ENCODE results near the gene DOCK1.

DOCK1 gene

DNA sequence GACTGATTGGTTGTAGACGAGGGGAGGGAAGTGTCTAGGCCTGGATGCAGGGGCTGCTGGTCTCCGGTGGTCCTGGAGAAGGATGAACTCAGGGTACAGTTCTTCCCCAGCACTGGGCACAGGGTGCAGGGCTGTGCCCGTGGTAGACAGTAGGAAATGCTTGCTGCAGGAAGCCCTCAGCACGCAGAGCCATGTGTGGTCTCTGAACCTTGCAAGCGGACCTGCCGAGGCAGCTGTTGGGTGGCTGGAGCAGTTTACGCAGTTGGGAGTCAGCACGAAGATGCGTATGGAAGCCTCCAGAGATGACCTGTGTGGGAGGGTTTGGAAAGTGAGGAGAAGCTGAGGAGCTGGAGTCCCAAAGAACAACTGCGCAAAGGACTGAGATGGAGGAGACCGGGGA lies 39.0 kb downstream of the DOCK1 start:
- Histone ChIP-seq H4K8ac (ENCODE audit: low read depth, low read length) (no peak overlapping the region), H3K14ac (ENCODE audit: low read length) (no peak overlapping the region), H4K12ac (ENCODE audit: low read depth, low read length) (no peak overlapping the region), H3K27me3 (ENCODE audit: insufficient read depth, low read length) (no peaks in the 10 kb centered on the region), H2AK5ac (ENCODE audit: low read length) (no peak overlapping the region), H2BK5ac (ENCODE audit: low read depth, low read length, poor library complexity) (no peak overlapping the region), H3K9ac (ENCODE audit: low read length) (no peak overlapping the region), H3K4ac (ENCODE audit: low read depth, low read length) (peak overlapping the region; percentile 19), H3K18ac (ENCODE audit: low read length) (peak overlapping the region; percentile 9), H3K36me3 (ENCODE audit: control insufficient read depth in 1 of 2, insufficient read depth in 2 of 2, low read length in 2 of 2) (peaks cover 5 to 6% of the 10 kb centered on the region in 2 experiments), H3K27ac (ENCODE audit: low read depth, low read length) (no peak overlapping the region), H2BK120ac (ENCODE audit: insufficient read depth, low read length, poor library complexity) (no peak overlapping the region), H3K79me1 (ENCODE audit: low read length) (no peaks in the 10 kb centered on the region), H2AFZ (ENCODE audit: insufficient read depth, low read length, poor library complexity) (no peak overlapping the region), H3K79me2 (ENCODE audit: control insufficient read depth, insufficient read depth, low read length, poor library complexity) (peaks cover 12% of the 10 kb centered on the region), H2BK12ac (ENCODE audit: low read length) (no peak overlapping the region), H3K4me2 (ENCODE audit: low read length) (no peak overlapping the region), H3K4me3 (ENCODE audit: low read depth, low read length) (no peak overlapping the region), H3K23ac (ENCODE audit: low read length) (no peak overlapping the region), H3K4me1 (ENCODE audit: control insufficient read depth in 1 of 2, insufficient read depth in 2 of 2, low read length in 2 of 2) (no peaks in the 10 kb centered on the region), H4K91ac (ENCODE audit: low read depth, low read length) (no peak overlapping the region), H3K9me3 (ENCODE audit: insufficient read depth, low read depth, low read length) (no peaks in the 10 kb centered on the region)
- DNase-seq = no peak
- WGBS (ENCODE audit: extremely low coverage, insufficient coverage, insufficient read length) = no CpG with 5 or more reads among the region's 11 CpGs

DNA sequence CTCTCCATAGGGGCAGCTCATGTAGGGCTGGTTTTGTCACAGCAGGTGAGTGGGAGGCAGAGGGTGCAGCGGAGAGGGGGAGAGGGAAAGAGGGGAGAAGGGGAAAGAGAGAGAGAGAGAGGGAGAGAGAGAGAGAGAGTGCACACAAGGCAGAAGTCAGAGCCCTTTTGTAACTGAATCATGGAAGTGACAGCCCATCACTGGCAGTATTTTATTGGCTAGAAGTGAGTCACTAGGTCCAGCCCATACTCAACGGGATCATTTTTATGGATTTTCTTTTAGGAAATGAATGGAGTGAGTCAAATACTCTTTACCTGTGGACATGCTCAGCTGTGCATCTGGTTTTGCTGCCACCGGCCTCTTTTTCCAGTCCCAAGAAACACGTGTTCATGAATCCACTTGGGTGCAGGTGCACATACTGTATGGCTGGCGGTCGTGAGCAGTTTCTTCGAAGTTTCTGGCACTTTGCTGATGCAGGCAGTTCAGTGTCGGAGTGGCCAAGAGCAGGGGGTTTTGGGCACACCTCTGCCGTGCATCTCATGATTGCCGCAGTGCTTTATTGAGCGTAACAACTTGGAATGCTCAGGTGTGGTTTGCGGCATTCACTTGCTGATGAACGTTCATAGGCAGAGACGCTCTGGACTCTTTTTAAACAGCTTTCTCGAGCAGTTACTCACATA lies 40.3 kb downstream of the DOCK1 start:
- Histone ChIP-seq H4K12ac (ENCODE audit: low read depth, low read length) (no peak overlapping the region), H2BK5ac (ENCODE audit: low read depth, low read length, poor library complexity) (no peak overlapping the region), H3K18ac (ENCODE audit: low read length) (no peak overlapping the region), H3K9ac (ENCODE audit: low read length) (no peak overlapping the region), H4K8ac (ENCODE audit: low read depth, low read length) (no peak overlapping the region), H3K14ac (ENCODE audit: low read length) (no peak overlapping the region), H3K4me2 (ENCODE audit: low read length) (no peak overlapping the region), H3K27ac (ENCODE audit: low read depth, low read length) (no peak overlapping the region), H3K36me3 (ENCODE audit: control insufficient read depth in 1 of 2, insufficient read depth in 2 of 2, low read length in 2 of 2) (peaks cover 5 to 6% of the 10 kb centered on the region in 2 experiments), H4K91ac (ENCODE audit: low read depth, low read length) (no peak overlapping the region), H2BK120ac (ENCODE audit: insufficient read depth, low read length, poor library complexity) (no peak overlapping the region), H3K79me1 (ENCODE audit: low read length) (no peaks in the 10 kb centered on the region), H3K4me3 (ENCODE audit: low read depth, low read length) (no peak overlapping the region), H3K9me3 (ENCODE audit: insufficient read depth, low read depth, low read length) (no peaks in the 10 kb centered on the region), H2AFZ (ENCODE audit: insufficient read depth, low read length, poor library complexity) (no peak overlapping the region), H3K23ac (ENCODE audit: low read length) (no peak overlapping the region), H3K4me1 (ENCODE audit: control insufficient read depth in 1 of 2, insufficient read depth in 2 of 2, low read length in 2 of 2) (no peaks in the 10 kb centered on the region), H3K79me2 (ENCODE audit: control insufficient read depth, insufficient read depth, low read length, poor library complexity) (peaks cover 18% of the 10 kb centered on the region), H3K27me3 (ENCODE audit: insufficient read depth, low read length) (no peaks in the 10 kb centered on the region), H2BK12ac (ENCODE audit: low read length) (no peak overlapping the region), H3K4ac (ENCODE audit: low read depth, low read length) (peak overlapping the region; percentile 56), H2AK5ac (ENCODE audit: low read length) (no peak overlapping the region)
- WGBS (ENCODE audit: extremely low coverage, insufficient coverage, insufficient read length) = no CpG with 5 or more reads among the region's 15 CpGs
- no peak for DNase-seq

DNA sequence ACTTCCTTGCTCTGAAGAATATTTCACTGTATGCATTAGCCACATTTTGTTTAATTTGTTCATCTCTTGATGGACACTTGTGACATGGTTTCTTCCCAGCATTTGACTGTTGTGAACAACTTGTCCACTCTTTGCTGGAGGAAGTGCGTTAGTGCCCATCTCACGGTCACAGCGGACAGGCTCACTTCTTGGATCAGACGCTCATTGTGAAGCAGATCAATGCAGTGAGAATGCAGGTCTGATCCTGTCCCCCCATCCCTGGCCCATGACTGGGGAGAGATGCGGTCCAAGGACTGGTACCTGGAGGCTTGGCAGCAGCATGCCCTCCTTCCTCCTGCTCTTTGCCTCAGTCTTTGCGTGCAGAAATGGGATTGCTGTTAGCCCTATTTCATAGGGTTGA lies 41.5 kb downstream of the DOCK1 start:
- Histone ChIP-seq H3K4me1 (ENCODE audit: control insufficient read depth in 1 of 2, insufficient read depth in 2 of 2, low read length in 2 of 2) (no peaks in the 10 kb centered on the region), H3K4ac (ENCODE audit: low read depth, low read length) (peak overlapping the region; percentile 50), H2AK5ac (ENCODE audit: low read length) (no peak overlapping the region), H3K36me3 (ENCODE audit: control insufficient read depth in 1 of 2, insufficient read depth in 2 of 2, low read length in 2 of 2) (peaks cover 5 to 6% of the 10 kb centered on the region in 2 experiments), H3K79me1 (ENCODE audit: low read length) (no peaks in the 10 kb centered on the region), H3K79me2 (ENCODE audit: control insufficient read depth, insufficient read depth, low read length, poor library complexity) (peaks cover 19% of the 10 kb centered on the region), H3K4me2 (ENCODE audit: low read length) (no peak overlapping the region), H3K9me3 (ENCODE audit: insufficient read depth, low read depth, low read length) (peaks cover 2% of the 10 kb centered on the region), H3K27ac (ENCODE audit: low read depth, low read length) (no peak overlapping the region), H3K18ac (ENCODE audit: low read length) (no peak overlapping the region), H3K9ac (ENCODE audit: low read length) (no peak overlapping the region), H2BK12ac (ENCODE audit: low read length) (no peak overlapping the region), H4K12ac (ENCODE audit: low read depth, low read length) (no peak overlapping the region), H4K91ac (ENCODE audit: low read depth, low read length) (no peak overlapping the region), H3K27me3 (ENCODE audit: insufficient read depth, low read length) (no peaks in the 10 kb centered on the region), H2BK120ac (ENCODE audit: insufficient read depth, low read length, poor library complexity) (no peak overlapping the region), H3K23ac (ENCODE audit: low read length) (no peak overlapping the region), H2AFZ (ENCODE audit: insufficient read depth, low read length, poor library complexity) (no peak overlapping the region), H4K8ac (ENCODE audit: low read depth, low read length) (no peak overlapping the region), H2BK5ac (ENCODE audit: low read depth, low read length, poor library complexity) (no peak overlapping the region), H3K14ac (ENCODE audit: low read length) (no peak overlapping the region), H3K4me3 (ENCODE audit: low read depth, low read length) (peak overlapping the region; percentile 16)
- no peak for DNase-seq
- WGBS (ENCODE audit: extremely low coverage, insufficient coverage, insufficient read length) = no CpG with 5 or more reads among the region's 6 CpGs

DNA sequence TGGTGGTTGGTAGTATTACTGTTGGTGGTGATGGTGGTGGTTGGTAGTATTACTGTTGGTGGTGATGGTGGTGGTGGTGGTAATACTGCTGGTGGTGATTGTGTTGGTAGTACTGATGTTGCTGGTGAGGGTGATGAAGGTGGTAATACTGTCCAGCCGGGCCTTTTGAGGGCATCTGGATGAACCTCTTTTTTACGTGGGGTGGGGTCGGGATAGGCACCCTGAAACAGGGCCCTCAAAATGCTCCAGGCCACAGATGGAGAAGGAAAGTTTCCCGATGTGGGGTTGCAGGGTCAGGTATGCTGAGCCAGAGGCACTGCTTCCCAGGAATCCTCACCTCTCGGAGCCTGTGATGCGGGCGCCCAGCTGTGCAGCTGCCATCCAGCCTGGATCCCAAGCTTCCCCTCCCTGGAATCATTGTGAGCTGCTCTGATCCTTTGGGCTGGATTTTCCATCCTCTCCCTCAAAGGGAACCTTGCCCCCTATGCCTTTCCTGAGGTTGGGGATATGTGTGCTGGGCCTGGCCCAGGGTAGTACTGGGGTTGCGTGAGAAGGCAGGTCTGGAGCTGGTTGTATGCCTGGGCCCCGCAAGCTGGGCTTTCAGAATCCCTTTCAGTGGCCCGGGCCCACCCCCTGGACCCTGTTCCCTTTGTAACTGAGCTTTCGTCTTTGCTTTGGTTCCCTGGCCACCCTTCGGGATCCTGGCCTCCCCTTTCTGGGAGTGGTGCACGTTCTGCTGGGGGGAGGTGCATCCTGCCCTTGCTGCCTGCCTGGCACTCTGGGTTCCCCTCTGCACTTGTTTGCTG lies 43.3 kb downstream of the DOCK1 start:
- Histone ChIP-seq H2BK12ac (ENCODE audit: low read length) (no peak overlapping the region), H2AFZ (ENCODE audit: insufficient read depth, low read length, poor library complexity) (no peak overlapping the region), H3K18ac (ENCODE audit: low read length) (no peak overlapping the region), H3K23ac (ENCODE audit: low read length) (no peak overlapping the region), H3K4me3 (ENCODE audit: low read depth, low read length) (no peak overlapping the region), H3K36me3 (ENCODE audit: control insufficient read depth in 1 of 2, insufficient read depth in 2 of 2, low read length in 2 of 2) (peaks cover 5 to 6% of the 10 kb centered on the region in 2 experiments), H2BK5ac (ENCODE audit: low read depth, low read length, poor library complexity) (no peak overlapping the region), H3K27me3 (ENCODE audit: insufficient read depth, low read length) (no peaks in the 10 kb centered on the region), H3K79me2 (ENCODE audit: control insufficient read depth, insufficient read depth, low read length, poor library complexity) (peaks cover 17% of the 10 kb centered on the region), H3K27ac (ENCODE audit: low read depth, low read length) (no peak overlapping the region), H3K4me2 (ENCODE audit: low read length) (no peak overlapping the region), H3K9ac (ENCODE audit: low read length) (no peak overlapping the region), H4K12ac (ENCODE audit: low read depth, low read length) (no peak overlapping the region), H3K9me3 (ENCODE audit: insufficient read depth, low read depth, low read length) (peaks cover 4% of the 10 kb centered on the region), H3K4me1 (ENCODE audit: control insufficient read depth in 1 of 2, insufficient read depth in 2 of 2, low read length in 2 of 2) (no peaks in the 10 kb centered on the region), H4K8ac (ENCODE audit: low read depth, low read length) (no peak overlapping the region), H2AK5ac (ENCODE audit: low read length) (no peak overlapping the region), H3K14ac (ENCODE audit: low read length) (no peak overlapping the region), H3K4ac (ENCODE audit: low read depth, low read length) (peak overlapping the region; percentile 26), H2BK120ac (ENCODE audit: insufficient read depth, low read length, poor library complexity) (no peak overlapping the region), H3K79me1 (ENCODE audit: low read length) (no peaks in the 10 kb centered on the region), H4K91ac (ENCODE audit: low read depth, low read length) (no peak overlapping the region)
- peak in 1 of 2 donors; percentile 16 for DNase-seq
- no CpG with 5 or more reads among the region's 13 CpGs for WGBS (ENCODE audit: extremely low coverage, insufficient coverage, insufficient read length)

Data from trophoblast cell (in vitro differentiated cells and primary cell).